ENCODE results near the gene TPX2. TPM values are rescaled to one million over a fixed set of nuclear protein-coding genes. Genes with fewer than 3 reads are reported as not detected.

Gene TPX2
- total and polyA plus RNA-seq, 8 donors, result 5.1 to 89.9 (median 39.7) TPM

- peaks cover 0 to 67% of the 10 kb centered on the region in 2 donors for H3K36me3 ChIP-seq
- H3K27ac ChIP-seq, result peak overlapping the region; percentile 88 to 89
- ATAC-seq (peak; percentile 38), DNase-seq (peak in 1 of 4 donors; percentile 66)
- no peaks in the 10 kb centered on the region for H3K27me3 ChIP-seq
- H3K4me1 ChIP-seq, result peaks cover 71 to 100% of the 10 kb centered on the region in 2 donors
- H3K4me3 ChIP-seq, result peak overlapping the region; percentile 8 to 11
- H3K9me3 ChIP-seq, result no peaks in the 10 kb centered on the region
- no peak for TF ChIP-seq CTCF (IDR thresholded peaks at IDR 0.05)
- intact Hi-C loops (cut with DNase I), result no loop called here
Measured at GRCh38 chr20:31713312-31714273, 25.5 kb upstream of the TPX2 start.

GRCh38 chr20:31715766-31716165, 23.3 kb upstream of the TPX2 start:
- Histone ChIP-seq H3K4me1 (peaks cover 61 to 100% of the 10 kb centered on the region in 2 donors), H3K36me3 (peaks cover 0 to 71% of the 10 kb centered on the region in 2 donors), H3K27ac (peak overlapping the region; percentile 61 to 99), H3K27me3 (no peaks in the 10 kb centered on the region), H3K9me3 (no peaks in the 10 kb centered on the region), H3K4me3 (peak overlapping the region in 1 of 2 donors; percentile 65)
- no peak for TF ChIP-seq CTCF (IDR thresholded peaks at IDR 0.05)
- intact Hi-C loops (cut with DNase I), result no loop called here
- no peak for ATAC-seq
- DNase-seq, result no peak

DNA sequence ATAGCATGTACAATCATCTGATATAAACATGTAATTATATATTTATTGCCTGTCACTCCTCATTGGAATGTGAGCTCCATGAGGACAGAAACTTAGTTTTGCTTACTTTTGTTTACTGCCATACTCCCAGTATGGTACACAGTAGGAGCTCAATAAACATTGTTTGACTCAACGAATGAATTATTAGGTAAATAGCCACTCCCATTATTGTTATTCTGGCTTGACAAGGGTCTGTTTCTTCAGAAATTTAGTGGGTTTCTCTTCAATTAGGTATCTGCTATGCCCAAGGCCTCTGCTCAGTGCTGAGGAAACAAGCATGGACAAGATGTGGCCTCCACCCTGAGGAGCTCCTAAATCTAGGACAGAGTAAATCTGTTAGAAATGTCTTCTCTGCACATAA, 22.7 kb upstream of the TPX2 start:
- peak overlapping the region; percentile 61 to 99 for H3K27ac ChIP-seq
- no peaks in the 10 kb centered on the region for H3K27me3 ChIP-seq
- DNase-seq, result no peak
- intact Hi-C loops (cut with DNase I), result no loop called here
- no peak for ATAC-seq
- no peak for TF ChIP-seq CTCF (IDR thresholded peaks at IDR 0.05)
- H3K9me3 ChIP-seq, result no peaks in the 10 kb centered on the region
- H3K36me3 ChIP-seq, result peaks cover 0 to 65% of the 10 kb centered on the region in 2 donors
- H3K4me1 ChIP-seq, result peaks cover 55 to 98% of the 10 kb centered on the region in 2 donors
- H3K4me3 ChIP-seq, result peak overlapping the region in 1 of 2 donors; percentile 65

DNA sequence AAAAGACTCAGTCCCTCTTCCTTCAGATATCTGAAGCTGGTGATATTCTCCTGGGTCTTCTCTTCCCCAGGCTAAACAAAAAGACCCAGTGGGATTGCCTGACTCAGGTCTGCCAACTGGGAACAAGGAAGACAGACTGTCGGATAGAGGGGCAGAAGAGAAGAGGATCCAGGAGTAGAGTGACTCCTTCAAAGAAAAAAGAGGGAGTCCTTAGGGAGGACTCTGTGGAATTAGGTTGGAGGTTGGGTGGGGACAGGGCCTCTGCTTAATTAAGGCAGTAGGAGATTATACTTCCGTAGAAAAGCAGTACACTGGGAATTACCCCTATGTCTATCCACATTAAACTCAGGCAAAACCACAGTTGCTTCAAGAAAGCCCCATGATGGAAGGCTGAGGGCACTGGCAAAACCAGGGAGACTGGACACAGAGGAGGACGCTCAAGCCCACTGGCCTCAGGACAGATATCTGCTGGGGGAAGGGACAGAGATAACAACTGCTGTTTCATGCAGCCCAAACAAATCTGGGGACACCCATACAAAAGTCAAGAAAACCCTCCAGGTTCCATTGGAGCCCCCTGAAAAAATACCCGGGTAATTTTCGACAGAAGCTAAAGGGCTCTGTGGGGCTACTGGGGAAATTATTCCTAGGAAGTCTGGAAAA, 22.1 kb upstream of the TPX2 start:
- Histone ChIP-seq H3K4me3 (peak overlapping the region in 1 of 2 donors; percentile 65), H3K27me3 (no peaks in the 10 kb centered on the region), H3K9me3 (no peaks in the 10 kb centered on the region), H3K36me3 (peaks cover 0 to 62% of the 10 kb centered on the region in 2 donors), H3K27ac (peak overlapping the region; percentile 61 to 99), H3K4me1 (peaks cover 49 to 98% of the 10 kb centered on the region in 2 donors)
- intact Hi-C loops (cut with DNase I), result no loop called here
- DNase-seq (no peak), ATAC-seq (no peak)
- TF ChIP-seq CTCF (IDR thresholded peaks at IDR 0.05), result no peak

Data from left lung (tissue), 10 donors.